HG02610 (cell line): ENCODE measurements around the gene MSANTD1.

Experiments
- ATAC-seq: cut with Tn5 transposase; IDR thresholded peaks from one replicate; pipeline ENCODE4 v1.9.1; 2021; ENCODE audit warnings: mild to moderate bottlenecking, moderate library complexity; ENCODE audit not compliant: unreplicated experiment

The MSANTD1 gene

GRCh38 chr4:3232871-3233271, 16.1 kb upstream of the MSANTD1 start:
- no peak for ATAC-seq

DNA sequence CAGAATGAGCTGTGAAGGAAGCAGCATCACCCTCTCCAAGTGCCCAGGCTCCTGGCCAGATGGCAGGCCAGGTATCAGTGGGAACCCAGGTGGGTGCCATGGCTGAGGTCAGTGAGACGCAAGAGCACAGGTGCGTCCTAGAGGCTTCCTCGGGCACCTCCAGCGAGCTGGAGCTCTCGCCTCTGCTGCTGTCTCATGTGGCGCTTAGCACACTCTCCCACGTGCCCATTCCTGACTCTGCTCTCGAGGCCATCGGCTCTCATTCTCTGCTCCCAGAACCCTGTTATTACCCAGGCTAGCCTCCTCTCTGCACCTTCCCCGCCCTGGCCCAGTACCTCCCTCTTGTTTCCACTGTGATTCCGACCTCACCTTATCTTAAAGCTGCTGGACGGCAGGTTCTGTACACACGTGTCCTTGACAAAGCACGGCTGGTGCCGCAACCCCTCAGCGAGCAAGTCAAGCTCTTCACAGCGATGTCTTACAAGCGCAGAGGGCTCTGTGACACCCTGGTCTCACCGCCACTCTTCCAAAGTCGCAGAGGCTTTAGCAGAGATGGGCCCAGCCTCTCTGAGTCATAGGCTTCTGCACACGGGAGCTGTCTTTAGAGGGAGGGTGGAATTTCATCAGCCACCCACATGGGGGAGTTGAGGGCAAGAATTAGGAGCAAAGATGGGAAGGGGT, 15.4 kb upstream of the MSANTD1 start:
- ATAC-seq, result no peak

DNA sequence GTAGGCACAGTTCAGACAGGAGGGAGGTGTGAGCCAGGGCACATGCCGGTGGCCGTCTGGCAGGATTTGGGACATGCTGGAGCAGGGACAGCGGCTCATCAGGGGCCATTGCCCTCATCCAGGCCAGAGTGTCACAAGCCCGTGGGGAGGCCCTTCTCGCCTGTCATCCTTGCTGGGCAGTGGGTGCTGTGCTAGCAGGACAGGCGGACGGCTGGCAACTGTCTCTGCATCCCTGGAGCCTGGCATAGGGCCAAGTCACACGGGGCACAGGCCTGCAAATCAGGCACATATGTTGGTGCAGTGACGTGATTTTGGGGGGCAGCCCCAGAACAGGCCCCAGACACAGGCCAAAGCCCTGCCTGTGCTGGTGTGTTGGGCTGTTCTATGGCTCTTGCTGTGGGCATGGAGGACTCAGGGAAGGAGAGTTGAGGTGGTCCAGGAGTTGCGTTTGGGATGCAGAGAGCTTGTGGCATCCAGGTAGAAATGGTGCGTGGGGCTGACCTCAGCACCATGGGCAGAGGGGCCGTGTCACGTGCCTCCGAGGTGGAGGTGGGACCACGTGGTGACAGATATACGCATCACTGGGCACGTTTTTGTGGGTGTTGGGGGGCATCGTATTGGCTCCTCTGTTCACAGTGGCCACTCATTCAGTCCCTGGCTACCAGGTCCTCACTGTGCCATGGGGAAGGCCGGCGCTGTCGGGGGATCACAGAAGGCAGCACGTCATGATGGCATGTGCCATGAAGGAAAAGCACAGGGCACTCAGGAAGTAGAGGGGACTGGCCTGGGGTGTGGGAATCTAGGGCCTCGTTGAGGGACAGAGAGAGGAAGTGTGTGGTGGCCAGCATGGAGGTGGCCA, 14.6 kb upstream of the MSANTD1 start:
- ATAC-seq, result no peak

GRCh38 chr4:3235030-3235345, 14.0 kb upstream of the MSANTD1 start:
- ATAC-seq, result no peak

DNA sequence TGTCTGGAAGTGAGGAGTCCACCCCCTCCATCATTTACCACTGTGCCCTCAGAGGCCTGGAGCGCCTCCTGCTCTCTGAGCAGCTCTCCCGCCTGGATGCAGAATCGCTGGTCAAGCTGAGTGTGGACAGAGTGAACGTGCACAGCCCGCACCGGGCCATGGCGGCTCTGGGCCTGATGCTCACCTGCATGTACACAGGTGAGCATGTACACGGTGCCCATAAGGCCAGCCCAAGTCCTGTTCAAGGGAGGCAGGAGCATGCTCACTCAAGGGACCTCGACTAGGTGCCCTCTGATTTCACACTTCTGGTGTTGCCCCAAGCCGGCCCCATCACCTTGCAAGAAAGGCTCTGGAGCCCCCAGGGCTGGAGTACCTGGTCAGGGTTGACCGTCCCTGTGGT, 13.4 kb upstream of the MSANTD1 start:
- ATAC-seq, result no peak

DNA sequence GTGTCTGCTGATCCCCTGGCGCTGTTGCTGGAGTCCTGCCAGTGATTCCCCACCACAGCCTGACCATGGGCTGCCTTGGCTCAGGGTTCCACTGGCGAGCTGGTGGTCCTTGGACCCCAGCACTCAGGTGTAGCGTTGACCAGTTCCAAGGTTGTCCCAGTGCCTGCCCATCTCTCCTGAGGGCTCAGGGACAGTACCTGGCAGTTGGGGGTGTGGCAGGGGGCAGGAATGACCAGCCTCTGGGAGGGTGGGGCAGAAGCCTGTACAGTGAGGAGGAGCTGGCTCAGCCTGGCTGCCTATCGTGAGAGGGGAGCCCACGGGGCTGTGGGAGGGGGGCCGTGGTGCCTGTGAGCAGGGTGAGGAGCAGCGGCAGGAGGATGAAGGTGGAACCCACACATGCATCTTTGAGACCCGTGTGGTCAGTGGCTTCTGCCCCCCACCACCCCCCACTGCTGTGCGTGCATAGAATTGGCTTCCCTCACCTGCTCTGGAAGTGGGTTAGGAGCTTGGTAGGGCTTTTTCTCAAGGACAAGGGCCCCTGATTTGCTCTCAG, 12.6 kb upstream of the MSANTD1 start:
- ATAC-seq, result no peak

- no peak for ATAC-seq
Observed at GRCh38 chr4:3237266-3237665, 11.7 kb upstream of the MSANTD1 start.

DNA sequence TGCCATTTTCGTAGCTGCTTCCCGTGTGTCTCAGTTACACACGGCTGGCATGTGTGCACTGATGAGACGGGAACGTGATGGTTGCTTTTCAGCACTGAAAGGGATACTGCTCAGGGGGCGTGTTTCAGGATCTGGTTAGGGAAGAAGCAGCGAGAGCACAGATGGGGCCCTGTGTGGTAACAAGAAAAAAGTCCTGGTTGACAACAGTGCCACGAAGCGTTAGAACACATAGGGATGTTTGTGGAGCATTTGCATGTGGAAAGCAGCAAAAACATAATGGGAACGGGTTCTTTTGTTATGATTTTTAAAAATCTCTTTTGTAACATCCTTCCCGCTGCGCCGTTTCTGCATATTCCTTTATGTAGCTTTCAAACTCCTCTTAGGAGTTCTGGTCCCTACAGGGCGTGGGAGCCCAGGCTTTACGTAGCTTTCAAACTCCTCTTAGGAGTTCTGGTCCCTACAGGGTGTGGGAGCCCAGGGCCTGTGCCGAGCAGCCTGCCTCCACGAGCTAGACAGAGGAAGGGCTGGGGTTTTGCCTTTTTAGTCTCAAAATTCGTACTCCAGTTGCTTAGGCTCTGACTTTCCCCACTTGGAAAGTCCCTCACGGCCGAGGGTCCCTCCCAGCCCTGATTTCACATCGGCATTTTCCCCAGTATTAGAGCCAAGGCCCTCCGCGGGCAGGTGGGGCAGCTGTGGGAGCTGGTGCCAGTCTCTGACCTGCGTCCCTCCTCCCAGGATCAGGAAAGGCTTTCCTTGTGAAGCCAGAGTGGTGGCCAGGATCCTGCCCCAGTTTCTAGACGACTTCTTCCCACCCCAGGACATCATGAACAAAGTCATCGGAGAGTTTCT, 11.0 kb upstream of the MSANTD1 start:
- no peak for ATAC-seq

DNA sequence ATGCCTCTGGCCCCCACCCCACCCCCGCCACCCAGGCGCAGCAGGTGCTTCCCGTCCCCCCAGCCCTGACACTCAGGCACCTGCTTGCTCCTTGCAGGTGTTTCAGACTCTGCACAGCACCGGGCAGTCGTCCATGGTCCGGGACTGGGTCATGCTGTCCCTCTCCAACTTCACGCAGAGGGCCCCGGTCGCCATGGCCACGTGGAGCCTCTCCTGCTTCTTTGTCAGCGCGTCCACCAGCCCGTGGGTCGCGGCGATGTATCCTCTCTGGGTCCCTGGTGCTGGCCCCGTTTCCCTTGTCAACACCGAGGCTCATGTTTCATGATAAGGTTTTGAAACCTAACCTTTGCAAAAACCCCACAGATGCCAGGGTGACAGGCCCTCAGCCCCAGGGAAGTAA, 10.2 kb upstream of the MSANTD1 start:
- no peak for ATAC-seq

- ATAC-seq, result no peak
Observed at GRCh38 chr4:3239303-3239702, 9.7 kb upstream of the MSANTD1 start.

DNA sequence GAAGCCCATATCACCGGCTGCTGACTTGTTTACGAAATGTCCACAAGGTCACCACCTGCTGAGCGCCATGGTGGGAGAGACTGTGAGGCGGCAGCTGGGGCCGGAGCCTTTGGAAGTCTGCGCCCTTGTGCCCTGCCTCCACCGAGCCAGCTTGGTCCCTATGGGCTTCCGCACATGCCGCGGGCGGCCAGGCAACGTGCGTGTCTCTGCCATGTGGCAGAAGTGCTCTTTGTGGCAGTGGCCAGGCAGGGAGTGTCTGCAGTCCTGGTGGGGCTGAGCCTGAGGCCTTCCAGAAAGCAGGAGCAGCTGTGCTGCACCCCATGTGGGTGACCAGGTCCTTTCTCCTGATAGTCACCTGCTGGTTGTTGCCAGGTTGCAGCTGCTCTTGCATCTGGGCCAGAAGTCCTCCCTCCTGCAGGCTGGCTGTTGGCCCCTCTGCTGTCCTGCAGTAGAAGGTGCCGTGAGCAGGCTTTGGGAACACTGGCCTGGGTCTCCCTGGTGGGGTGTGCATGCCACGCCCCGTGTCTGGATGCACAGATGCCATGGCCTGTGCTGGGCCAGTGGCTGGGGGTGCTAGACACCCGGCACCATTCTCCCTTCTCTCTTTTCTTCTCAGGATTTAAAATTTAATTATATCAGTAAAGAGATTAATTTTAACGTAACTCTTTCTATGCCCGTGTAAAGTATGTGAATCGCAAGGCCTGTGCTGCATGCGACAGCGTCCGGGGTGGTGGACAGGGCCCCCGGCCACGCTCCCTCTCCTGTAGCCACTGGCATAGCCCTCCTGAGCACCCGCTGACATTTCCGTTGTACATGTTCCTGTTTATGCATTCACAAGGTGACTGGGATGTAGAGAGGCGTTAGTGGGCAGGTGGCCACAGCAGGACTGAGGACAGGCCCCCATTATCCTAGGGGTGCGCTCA, 8.7 kb upstream of the MSANTD1 start:
- no peak for ATAC-seq

- ATAC-seq, result no peak
Observed at GRCh38 chr4:3240936-3241522, 7.9 kb upstream of the MSANTD1 start.

DNA sequence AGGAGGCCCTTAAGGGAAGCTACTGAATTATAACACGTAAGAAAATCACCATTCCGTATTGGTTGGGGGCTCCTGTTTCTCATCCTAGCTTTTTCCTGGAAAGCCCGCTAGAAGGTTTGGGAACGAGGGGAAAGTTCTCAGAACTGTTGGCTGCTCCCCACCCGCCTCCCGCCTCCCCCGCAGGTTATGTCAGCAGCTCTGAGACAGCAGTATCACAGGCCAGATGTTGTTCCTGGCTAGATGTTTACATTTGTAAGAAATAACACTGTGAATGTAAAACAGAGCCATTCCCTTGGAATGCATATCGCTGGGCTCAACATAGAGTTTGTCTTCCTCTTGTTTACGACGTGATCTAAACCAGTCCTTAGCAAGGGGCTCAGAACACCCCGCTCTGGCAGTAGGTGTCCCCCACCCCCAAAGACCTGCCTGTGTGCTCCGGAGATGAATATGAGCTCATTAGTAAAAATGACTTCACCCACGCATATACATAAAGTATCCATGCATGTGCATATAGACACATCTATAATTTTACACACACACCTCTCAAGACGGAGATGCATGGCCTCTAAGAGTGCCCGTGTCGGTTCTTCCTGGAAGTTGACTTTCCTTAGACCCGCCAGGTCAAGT, 6.9 kb upstream of the MSANTD1 start:
- ATAC-seq, result no peak

DNA sequence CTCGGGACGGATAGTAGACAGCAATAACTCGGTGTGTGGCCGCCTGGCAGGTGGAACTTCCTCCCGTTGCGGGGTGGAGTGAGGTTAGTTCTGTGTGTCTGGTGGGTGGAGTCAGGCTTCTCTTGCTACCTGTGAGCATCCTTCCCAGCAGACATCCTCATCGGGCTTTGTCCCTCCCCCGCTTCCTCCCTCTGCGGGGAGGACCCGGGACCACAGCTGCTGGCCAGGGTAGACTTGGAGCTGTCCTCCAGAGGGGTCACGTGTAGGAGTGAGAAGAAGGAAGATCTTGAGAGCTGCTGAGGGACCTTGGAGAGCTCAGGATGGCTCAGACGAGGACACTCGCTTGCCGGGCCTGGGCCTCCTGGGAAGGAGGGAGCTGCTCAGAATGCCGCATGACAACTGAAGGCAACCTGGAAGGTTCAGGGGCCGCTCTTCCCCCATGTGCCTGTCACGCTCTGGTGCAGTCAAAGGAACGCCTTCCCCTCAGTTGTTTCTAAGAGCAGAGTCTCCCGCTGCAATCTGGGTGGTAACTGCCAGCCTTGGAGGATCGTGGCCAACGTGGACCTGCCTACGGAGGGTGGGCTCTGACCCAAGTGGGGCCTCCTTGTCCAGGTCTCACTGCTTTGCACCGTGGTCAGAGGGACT, 5.7 kb upstream of the MSANTD1 start:
- ATAC-seq, result no peak

- ATAC-seq, result no peak
Observed at GRCh38 chr4:3244002-3244401, 5.0 kb upstream of the MSANTD1 start.

GRCh38 chr4:3244747-3245146, 4.2 kb upstream of the MSANTD1 start:
- no peak for ATAC-seq

GRCh38 chr4:3245676-3246075, 3.3 kb upstream of the MSANTD1 start:
- ATAC-seq, result no peak

DNA sequence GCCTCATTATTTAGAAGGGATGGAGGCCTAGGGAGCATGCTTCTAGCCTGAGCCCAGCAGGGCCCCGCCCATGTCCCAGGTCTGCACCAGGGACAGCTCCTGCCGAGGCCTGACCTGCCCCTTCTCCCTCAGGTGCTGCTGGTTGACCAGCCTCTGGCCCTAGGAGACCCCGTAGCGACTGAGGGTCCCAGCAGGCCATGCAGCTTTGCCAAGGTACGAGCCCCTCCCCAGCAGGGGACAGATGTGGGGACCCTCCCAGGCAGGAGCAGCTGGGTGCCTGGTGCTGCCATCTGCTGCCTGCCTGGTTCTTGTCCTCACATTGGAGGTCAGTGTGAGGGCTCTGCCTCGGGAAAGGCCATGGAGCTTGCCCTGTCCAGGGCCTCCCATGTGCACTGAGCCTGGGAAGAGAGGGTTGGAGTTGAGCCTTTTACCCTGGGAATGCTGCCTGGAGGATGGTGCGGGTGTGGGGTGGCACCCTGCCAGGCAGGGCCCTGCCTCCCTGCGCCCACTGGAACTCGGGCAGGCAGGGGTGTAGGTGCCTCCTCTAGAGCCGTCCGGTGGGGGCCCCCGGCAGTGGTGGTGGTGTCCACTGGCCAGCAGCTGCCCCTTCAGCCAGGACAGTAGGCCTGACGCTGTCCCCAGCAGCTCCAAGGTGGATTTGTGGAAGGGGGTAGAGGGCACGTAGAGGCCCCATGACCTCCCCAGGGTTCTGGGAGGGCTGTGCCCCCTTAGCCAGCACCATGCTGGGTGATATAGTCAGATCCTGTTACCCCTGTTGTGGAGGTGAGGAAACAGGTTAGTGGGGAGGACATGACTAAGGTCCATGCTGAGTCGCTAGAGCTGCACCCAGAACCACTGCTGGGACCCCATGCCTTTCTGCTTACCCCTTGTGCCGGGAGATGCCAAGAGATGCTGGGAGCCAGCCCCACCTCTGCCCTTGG, 2.2 kb upstream of the MSANTD1 start:
- ATAC-seq, result no peak
